Skin epidermis (tissue), 12 donors: ENCODE measurements around the gene CMTM3.
A peak's percentile ranks its signal among the peaks of the same experiment; 100 is the strongest.
"Not testable (repeated sequence)": the region's sequence is repeated elsewhere in the genome, so short reads cannot be mapped to it uniquely, and the experiment has no call there.

ENCODE experiments used
- H3K27ac ChIP-seq, 21 experiments: fragments of 200-600 bp; sonication (generic) in 11 of 21; one replicate each; pipeline ENCODE4 v1.5.0; 2020; ENCODE audit warnings: mild to moderate bottlenecking in 3 of 21, inconsistent platforms in 2 of 21, moderate library complexity in 2 of 21
- H3K4me3 ChIP-seq, 7 experiments: fragments of 200-600 bp; sonication (generic) in 2 of 7; one replicate each; pipeline ENCODE4 v1.5.0; 2020; ENCODE audit warnings: inconsistent platforms in 2 of 7, mild to moderate bottlenecking in 2 of 7, moderate library complexity in 1 of 7

The CMTM3 gene

DNA sequence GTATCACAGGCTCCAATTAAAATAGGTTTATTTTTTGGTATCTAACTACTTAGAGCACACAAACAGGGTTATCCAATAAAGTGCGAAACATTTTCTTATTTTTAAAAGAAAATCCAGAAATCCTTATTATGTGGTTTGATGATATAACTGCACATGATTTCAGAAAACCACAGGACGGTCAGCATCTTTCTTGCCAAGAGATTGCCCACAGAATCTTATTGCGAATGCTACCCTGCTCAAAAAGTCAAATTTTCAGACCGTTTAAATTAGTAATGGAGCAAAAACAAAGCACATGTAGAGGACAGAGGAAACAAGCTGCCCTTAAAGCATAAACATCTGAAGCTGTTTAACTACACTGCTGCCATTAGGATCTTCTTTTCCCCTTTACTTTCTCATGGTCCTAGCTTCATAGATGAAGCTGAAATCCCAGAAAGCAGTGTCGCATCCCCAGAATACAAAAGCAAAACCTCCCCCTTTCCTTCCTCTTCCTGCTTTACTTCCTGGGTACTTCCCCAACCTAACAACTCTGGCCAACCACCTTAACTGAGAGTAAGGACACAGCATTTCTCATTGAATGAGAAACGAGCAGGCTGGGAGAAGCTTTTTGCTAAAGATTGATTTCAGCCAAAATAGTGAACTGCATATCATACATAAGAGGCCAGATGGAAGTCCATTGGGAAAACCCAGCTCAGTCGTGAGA, 48.3 kb downstream of the CMTM3 start:
- H3K4me3 ChIP-seq = no peak overlapping the region
- H3K27ac ChIP-seq = peak overlapping the region in 8 of 21 experiments; percentile 1 to 75 (median 38)

DNA sequence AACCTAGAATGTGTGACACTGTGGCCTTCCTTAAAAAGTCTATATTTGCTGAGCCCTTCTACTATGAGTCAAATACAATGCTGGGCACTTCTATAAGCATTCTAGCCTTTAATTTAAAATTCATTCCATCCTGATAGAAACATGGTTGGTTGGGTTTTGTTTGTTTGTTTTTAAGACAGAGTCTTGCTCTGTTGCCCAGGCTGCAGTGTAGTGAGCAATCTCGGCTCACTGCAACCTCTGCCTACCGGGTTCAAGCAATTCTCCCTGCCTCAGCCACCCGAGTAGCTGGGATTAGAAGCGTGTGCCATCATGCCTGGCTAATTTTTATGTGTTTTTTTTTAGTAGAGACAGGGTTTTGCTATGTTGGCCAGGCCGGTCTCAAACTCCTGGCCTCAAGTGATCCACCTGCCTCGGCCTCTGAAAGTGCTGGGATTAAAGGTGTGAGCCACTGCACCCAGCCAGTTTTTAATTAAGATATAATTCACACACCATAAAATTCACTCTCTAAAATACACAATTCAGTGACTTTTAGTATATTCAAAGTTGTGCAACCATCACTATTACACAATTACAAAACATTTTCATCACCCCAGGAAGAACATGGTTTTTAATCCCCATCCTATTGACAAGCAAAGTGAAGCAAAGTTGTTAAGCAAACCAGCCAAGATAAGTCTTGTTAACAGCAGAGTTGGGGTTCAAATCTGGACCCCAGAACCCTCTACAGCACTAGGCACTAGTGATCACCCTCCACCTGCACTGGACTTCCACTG, 49.3 kb downstream of the CMTM3 start:
- H3K4me3 ChIP-seq = no peak overlapping the region
- peak overlapping the region in 7 of 21 experiments; percentile 1 to 75 (median 40) for H3K27ac ChIP-seq

DNA sequence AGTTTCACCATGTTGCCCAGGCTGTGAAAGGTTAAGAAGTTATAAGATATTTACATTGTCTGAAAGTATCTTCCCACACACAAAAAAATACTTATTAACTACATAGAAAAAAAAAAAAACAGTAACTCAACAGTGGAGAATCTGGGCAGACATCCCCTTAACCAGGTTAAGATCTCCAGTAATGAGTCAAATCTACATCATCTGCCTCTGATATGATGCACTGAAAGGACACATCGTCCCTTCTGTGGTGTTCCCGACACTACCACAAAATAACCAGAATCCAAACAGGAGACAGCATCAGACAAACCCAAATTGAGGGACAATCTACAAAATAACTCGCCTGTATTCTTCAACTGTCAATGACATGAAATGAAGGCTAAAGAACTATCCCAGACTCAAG, 52.0 kb downstream of the CMTM3 start:
- Histone ChIP-seq H3K27ac (no peak overlapping the region), H3K4me3 (no peak overlapping the region)

DNA sequence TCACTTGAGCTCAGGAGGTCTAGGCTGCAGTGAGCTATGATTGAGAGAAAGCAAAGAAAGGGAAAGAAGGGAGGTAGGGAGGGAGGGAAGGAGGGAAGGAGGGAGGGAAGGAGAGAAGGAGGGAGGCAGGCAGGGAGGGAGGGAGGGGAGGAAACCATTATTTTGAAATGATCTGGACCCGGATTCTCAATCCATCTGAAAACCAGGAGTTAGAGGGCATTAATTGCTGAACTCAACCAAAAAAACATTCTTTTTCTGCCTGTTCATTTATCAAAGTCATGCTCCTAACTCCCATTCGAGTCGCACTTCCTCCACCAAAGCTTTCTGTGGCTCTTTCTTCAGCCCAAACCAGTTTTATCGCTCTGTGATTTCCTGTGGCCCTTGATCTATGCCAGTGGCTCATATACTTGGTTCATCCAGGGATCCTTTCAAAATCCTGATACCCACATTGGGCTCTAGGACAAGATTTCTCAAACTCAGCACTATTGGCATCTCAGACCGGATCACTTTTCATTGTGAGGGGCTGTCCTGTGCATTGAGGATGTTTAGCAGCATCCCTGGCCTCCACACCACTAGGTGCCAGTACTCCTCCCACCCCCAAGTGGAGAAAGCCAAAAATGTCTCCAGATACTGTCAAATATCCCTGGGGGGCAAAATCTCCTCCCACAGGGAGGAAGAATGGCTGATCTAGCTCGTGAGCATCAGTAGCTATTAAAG, 53.8 kb downstream of the CMTM3 start:
- Histone ChIP-seq H3K4me3 (no peak overlapping the region), H3K27ac (no peak overlapping the region)

DNA sequence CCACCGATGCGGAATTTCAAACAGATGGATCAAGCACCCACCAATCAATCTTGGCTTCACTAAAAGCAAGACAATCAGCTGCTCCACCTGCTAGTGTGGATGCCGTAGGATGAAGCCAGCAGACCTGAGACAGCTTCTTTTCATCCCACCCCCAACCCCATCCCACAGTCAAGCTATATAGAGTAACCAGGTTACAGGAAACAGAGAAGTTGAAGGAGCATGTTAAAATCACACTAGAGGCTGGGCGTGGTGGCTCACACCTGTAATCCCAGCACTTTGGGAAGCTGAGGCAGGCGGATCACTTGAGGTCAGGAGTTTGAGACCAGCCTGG, 54.3 kb downstream of the CMTM3 start:
- H3K4me3 ChIP-seq = no peak overlapping the region
- no peak overlapping the region for H3K27ac ChIP-seq

DNA sequence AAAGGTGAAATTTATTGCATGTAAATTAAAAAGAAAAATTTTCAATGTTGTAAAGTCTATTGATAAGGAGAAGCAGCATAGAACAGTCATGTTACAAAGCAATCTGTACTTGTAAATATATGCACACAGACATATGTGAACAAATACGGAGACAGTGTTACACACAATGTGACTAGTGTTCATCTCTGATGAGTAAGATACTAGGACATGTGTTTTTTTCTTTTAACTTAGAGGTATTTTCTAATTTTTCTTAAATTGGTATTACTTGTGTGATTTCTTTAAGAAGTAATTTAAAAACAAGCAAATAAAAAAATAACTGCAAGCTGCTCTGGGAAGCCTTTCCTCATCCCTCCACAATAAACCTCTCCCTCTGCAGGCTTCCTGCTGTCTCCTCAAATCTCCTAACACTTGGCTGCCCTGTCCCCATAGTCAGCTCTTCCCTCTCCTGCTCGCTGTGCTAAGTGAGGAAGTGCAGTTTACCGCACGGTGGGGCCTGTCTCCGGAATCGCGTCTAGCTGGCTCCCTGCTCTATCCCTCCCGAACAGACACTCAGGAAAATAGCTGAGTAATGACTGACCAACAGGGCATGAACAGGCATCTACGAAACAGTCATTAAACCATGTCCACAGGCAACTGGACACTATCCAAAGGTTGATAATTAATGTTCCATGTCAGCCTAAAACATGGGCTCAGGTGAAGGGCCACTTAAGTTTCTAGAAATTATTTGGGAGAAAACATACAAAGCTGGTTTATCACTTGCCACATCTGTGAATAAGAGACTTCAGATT, 56.1 kb downstream of the CMTM3 start:
- peak overlapping the region in 15 of 21 experiments; percentile 1 to 71 (median 37) for H3K27ac ChIP-seq
- H3K4me3 ChIP-seq = no peak overlapping the region

DNA sequence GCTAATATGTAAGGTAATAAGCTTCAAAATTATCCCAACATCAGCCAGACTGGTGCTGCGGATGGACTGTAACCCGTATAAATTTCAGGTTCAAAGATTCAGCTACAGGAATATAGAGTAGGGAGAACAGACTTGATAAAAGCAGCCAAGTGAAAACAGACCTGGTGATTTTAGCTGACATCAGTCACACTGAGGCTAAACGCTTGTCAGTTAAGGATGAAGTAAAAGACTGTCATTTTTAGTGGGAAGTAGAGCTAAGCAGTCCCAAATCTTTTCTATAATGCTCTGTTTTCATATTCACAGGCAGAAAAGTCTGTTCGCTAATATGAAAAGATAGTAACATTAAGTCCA, 56.7 kb downstream of the CMTM3 start:
- Histone ChIP-seq H3K4me3 (no peak overlapping the region), H3K27ac (peak overlapping the region in 15 of 21 experiments; percentile 1 to 71 (median 33))

DNA sequence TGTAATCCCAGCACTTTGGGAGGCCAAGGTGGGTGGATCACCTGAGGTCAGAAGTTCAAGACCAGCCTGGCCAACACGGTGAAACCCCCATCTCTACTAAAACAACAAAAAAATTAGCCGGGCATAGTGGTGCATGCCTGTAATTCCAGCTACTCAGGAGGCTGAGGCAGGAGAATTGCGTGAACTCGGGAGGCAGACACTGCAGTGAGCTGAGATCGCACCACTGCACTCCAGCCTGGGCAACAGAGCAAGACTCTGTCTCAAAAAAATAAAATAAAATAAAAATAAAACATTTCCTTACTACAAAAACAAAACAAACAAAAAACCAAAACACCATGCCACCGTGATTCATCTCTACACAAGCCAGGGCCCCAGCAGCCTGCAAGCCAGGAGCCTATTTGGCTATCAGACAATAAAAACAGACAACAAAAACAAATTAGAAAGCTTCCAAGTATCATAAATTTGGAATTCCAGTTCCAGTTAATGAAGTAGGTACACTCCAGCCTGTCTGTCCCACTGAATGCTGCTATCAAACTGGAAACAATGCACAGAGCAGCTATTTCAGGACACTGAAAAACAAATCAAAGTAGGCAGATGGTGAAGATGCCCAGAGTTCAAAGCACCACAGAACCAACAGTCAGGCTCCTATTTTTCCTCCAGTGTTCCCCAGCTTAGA, 57.3 kb downstream of the CMTM3 start:
- peak overlapping the region in 13 of 21 experiments; percentile 4 to 71 (median 45) for H3K27ac ChIP-seq
- H3K4me3 ChIP-seq = not testable (repeated sequence)

DNA sequence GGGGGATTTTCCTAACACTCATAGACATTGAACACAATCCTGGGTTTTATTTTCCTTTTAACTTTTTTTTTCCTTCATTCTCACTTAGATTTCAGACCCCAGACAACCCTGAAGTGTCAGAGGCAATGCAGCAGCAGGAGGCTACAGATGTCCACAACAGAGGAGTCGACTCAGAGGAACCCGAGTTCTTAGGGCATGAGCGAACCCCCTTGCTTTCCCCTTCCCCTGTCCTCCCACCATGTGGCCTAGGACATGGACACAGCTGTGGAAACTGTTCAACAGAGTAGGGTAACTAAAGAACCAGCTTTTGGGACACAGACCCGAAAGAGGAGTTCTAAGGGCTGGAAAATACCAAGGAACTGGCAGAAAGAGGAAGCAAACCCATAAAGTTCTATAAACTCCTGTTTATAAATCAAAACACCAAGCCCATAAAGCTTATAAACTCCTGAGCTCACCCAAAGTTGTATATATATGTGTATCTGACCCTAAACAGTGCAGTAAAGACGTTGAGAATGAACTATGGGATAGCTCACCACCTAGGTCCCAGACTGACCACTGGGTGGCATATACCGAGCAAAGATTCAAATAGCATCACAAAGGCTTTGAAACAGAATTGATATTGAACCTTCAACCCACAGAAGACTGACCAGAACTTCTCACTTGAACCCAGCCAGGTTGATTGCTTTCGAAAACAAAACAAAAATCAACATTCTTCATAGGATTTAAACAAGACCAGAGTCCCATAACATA, 58.1 kb downstream of the CMTM3 start:
- peak overlapping the region in 11 of 21 experiments; percentile 5 to 71 (median 42) for H3K27ac ChIP-seq
- H3K4me3 ChIP-seq = no peak overlapping the region
